HEK293 (cell line): ENCODE data around the gene RRP15.

Source experiments
- CTCF ChIA-PET: fragments of 350-600 bp; formaldehyde crosslinking; extraction: SDS; loops from one replicate; lab custom pipeline; 2021; ENCODE audit warnings: antibody characterized with exemption; lab: Yijun Ruan, JAX
- POLR2A ChIA-PET: fragments of 300-600 bp; formaldehyde crosslinking; extraction: SDS; loops from one replicate; lab custom pipeline; 2020; ENCODE audit warnings: antibody characterized with exemption, inconsistent platforms; lab: Yijun Ruan, JAX
- H3K27ac ChIP-seq: fragments of 200-500 bp; sonication (Bioruptor generic); 2 replicates; pipeline ENCODE4 v1.5.1; 2014; ENCODE audit warnings: low read depth, low read length, control low read depth, inconsistent platforms; ENCODE audit errors: extremely low read depth
- H3K36me3 ChIP-seq, 2 experiments: fragments of 200-500 bp in 1 of 2; sonication (Bioruptor generic) in 1 of 2; 1 replicate in 1 of 2; 2 replicates in 1 of 2; pipeline ENCODE4 v1.5.1; 2014 to 2017; ENCODE audit warnings: inconsistent platforms in 2 of 2, low read length in 2 of 2; ENCODE audit not compliant: control insufficient read depth in 2 of 2, insufficient read depth in 1 of 2
- H3K4me1 ChIP-seq: fragments of 200-500 bp; sonication (Bioruptor generic); 2 replicates; pipeline ENCODE4 v1.5.1; 2014; ENCODE audit warnings: mild to moderate bottlenecking, low read length, inconsistent platforms; ENCODE audit not compliant: control insufficient read depth, insufficient read depth
- H3K4me3 ChIP-seq: 2 replicates; pipeline ENCODE4 v1.5.1; 2011; ENCODE audit warnings: low read depth, mild to moderate bottlenecking, control low read depth, low read length, moderate library complexity
- H3K9me3 ChIP-seq: fragments of 200-500 bp; sonication (Bioruptor generic); 2 replicates; pipeline ENCODE4 v1.5.1; 2014; ENCODE audit warnings: low read depth, low read length, inconsistent platforms; ENCODE audit not compliant: control insufficient read depth, insufficient read depth
- OSR2 ChIP-seq: fragments of 450-650 bp; formaldehyde crosslinking; IDR thresholded peaks from 2 replicates; pipeline ENCODE4 v1.5.1; 2016; ENCODE audit warnings: missing biosample characterization, missing genetic modification characterization
- PRDM4 ChIP-seq: fragments of 450-650 bp; formaldehyde crosslinking; IDR thresholded peaks from 2 replicates; pipeline ENCODE4 v1.5.1; 2017; ENCODE audit warnings: missing biosample characterization, missing genetic modification characterization
- REST ChIP-seq: fragments of 450-650 bp; formaldehyde crosslinking; IDR thresholded peaks from 2 replicates; pipeline ENCODE4 v1.5.1; 2016; ENCODE audit warnings: missing biosample characterization, missing genetic modification characterization
- ZBTB48 ChIP-seq: fragments of 450-650 bp; formaldehyde crosslinking; IDR thresholded peaks from 2 replicates; pipeline ENCODE4 v1.5.1; 2016; ENCODE audit warnings: missing biosample characterization, missing genetic modification characterization
- ZNF398 ChIP-seq: fragments of 450-650 bp; formaldehyde crosslinking; IDR thresholded peaks from 2 replicates; pipeline ENCODE4 v1.5.1; 2017; ENCODE audit warnings: missing biosample characterization, missing genetic modification characterization
- ZNF510 ChIP-seq: fragments of 450-650 bp; formaldehyde crosslinking; IDR thresholded peaks from 2 replicates; pipeline ENCODE4 v1.5.1; 2018; ENCODE audit warnings: mild to moderate bottlenecking, missing genetic modification characterization, missing biosample characterization; ENCODE audit not compliant: insufficient replicate concordance
- ZNF514 ChIP-seq: fragments of 450-650 bp; formaldehyde crosslinking; IDR thresholded peaks from 2 replicates; pipeline ENCODE4 v1.5.1; 2016; ENCODE audit warnings: missing biosample characterization, missing genetic modification characterization
- ZNF837 ChIP-seq: fragments of 450-650 bp; formaldehyde crosslinking; IDR thresholded peaks from 2 replicates; pipeline ENCODE4 v1.5.1; 2016; ENCODE audit warnings: missing biosample characterization, missing genetic modification characterization
- ZXDB ChIP-seq: fragments of 450-650 bp; formaldehyde crosslinking; IDR thresholded peaks from 2 replicates; pipeline ENCODE4 v1.5.1; 2016; ENCODE audit warnings: missing biosample characterization, missing genetic modification characterization

The RRP15 gene

GRCh38 chr1:218368686-218369085 is 83.6 kb downstream of the RRP15 start (continued):
- TF ChIP-seq PRDM4 (tag by site-specific recombination) (no peak), ZBTB48 (tag by site-specific recombination) (no peak)
- TF ChIP-seq, all 188 proteins: peak for 0

- Histone ChIP-seq H3K4me1 (peaks cover 10% of the 10 kb centered on the region), H3K36me3 (no peaks in the 10 kb centered on the region), H3K9me3 (no peaks in the 10 kb centered on the region), H3K4me3 (no peak overlapping the region), H3K27ac (no peak overlapping the region)
- TF ChIP-seq REST (tag by site-specific recombination) (no peak), ZNF514 (tag by site-specific recombination) (no peak), ZNF398 (tag by site-specific recombination) (no peak), ZXDB (tag by site-specific recombination) (no peak), ZNF510 (tag by site-specific recombination) (no peak)
- ChIA-PET POLR2A (no interaction called here), CTCF (interaction anchor here (0.6 to 1.2 kb wide), 3 partner anchors 32 to 1291 kb away, joined by 3 to 5 read pairs (median 3); no protein-coding TSS in a partner anchor)
Measured at GRCh38 chr1:218369688-218370511, 84.8 kb downstream of the RRP15 start.

- Histone ChIP-seq H3K4me3 (no peak overlapping the region), H3K4me1 (peaks cover 20% of the 10 kb centered on the region), H3K9me3 (no peaks in the 10 kb centered on the region), H3K36me3 (no peaks in the 10 kb centered on the region), H3K27ac (no peak overlapping the region)
- ChIA-PET POLR2A (interaction anchor here (0.9 kb wide), 1 partner anchor 27 kb away, joined by 4 read pairs; the partner anchor contains the start of gene TGFB2), CTCF (interaction anchor here (0.6 to 0.9 kb wide), 3 partner anchors 9 to 74 kb away, joined by 3 to 4 read pairs (median 3); no protein-coding TSS in a partner anchor)
- peak; percentile 26; the same call in 1 of the 2 replicates for TF ChIP-seq OSR2 (tag by site-specific recombination)
- TF ChIP-seq ZNF837 (tag by site-specific recombination), result no peak
Measured at GRCh38 chr1:218371927-218372672, 87.0 kb downstream of the RRP15 start.
